DND-41 (cell line): Measurements from ENCODE around the gene PPP4R3A.

Experiments
- CTCF ChIP-seq: IDR thresholded peaks from 2 replicates; pipeline ENCODE4 v1.5.1; 2012; ENCODE audit warnings: borderline replicate concordance, low read length, moderate library complexity, mild to moderate bottlenecking; ENCODE audit not compliant: poor library complexity, severe bottlenecking; ENCODE audit errors: extremely low read depth
- EZH2 ChIP-seq: IDR thresholded peaks from 3 replicates; pipeline ENCODE4 v1.6.1; 2012; ENCODE audit warnings: borderline replicate concordance, low read depth, mild to moderate bottlenecking, moderate library complexity, low read length, inconsistent platforms; ENCODE audit not compliant: severe bottlenecking

DNA sequence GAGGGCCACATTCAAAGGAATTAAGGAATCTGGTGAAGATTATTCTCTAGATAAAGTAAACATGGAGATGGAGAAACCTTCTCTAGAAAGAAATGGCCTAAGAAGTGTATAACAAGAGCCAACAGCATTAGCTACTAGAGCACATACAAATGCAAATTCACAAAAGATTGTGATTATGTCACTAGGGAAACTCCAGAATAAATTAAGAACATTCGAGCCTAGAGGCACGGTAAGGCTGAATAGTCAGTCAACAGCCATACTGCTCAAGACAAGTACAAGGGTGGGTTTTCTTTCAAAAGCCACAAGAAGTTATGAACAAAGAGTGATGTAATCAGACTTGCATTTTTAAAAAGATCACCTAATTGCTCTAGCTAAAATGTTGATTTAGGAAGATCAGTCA is 25.4 kb downstream of the PPP4R3A start:
- no peak for TF ChIP-seq CTCF
- no peak for TF ChIP-seq EZH2
